HEK293 (cell line): ENCODE measurements around the gene PLLP.

Experiments
- CTCF ChIA-PET: fragments of 350-600 bp; formaldehyde crosslinking; extraction: SDS; loops from one replicate; lab custom pipeline; 2021; ENCODE audit warnings: antibody characterized with exemption; lab: Yijun Ruan, JAX
- POLR2A ChIA-PET: fragments of 300-600 bp; formaldehyde crosslinking; extraction: SDS; loops from one replicate; lab custom pipeline; 2020; ENCODE audit warnings: antibody characterized with exemption, inconsistent platforms; lab: Yijun Ruan, JAX
- H3K27ac ChIP-seq: fragments of 200-500 bp; sonication (Bioruptor generic); 2 replicates; pipeline ENCODE4 v1.5.1; 2014; ENCODE audit warnings: low read depth, low read length, control low read depth, inconsistent platforms; ENCODE audit errors: extremely low read depth
- H3K36me3 ChIP-seq, 2 experiments: fragments of 200-500 bp in 1 of 2; sonication (Bioruptor generic) in 1 of 2; 1 replicate in 1 of 2; 2 replicates in 1 of 2; pipeline ENCODE4 v1.5.1; 2014 to 2017; ENCODE audit warnings: inconsistent platforms in 2 of 2, low read length in 2 of 2; ENCODE audit not compliant: control insufficient read depth in 2 of 2, insufficient read depth in 1 of 2
- H3K4me1 ChIP-seq: fragments of 200-500 bp; sonication (Bioruptor generic); 2 replicates; pipeline ENCODE4 v1.5.1; 2014; ENCODE audit warnings: mild to moderate bottlenecking, low read length, inconsistent platforms; ENCODE audit not compliant: control insufficient read depth, insufficient read depth
- H3K4me3 ChIP-seq: 2 replicates; pipeline ENCODE4 v1.5.1; 2011; ENCODE audit warnings: low read depth, mild to moderate bottlenecking, control low read depth, low read length, moderate library complexity
- H3K9me3 ChIP-seq: fragments of 200-500 bp; sonication (Bioruptor generic); 2 replicates; pipeline ENCODE4 v1.5.1; 2014; ENCODE audit warnings: low read depth, low read length, inconsistent platforms; ENCODE audit not compliant: control insufficient read depth, insufficient read depth
- HOXC10 ChIP-seq: sonication (generic); formaldehyde crosslinking; IDR thresholded peaks from 2 replicates; pipeline ENCODE4 v1.8.1; 2023; ENCODE audit warnings: mild to moderate bottlenecking, missing genetic modification reagents
- IKZF3 ChIP-seq: fragments of 450-650 bp; IDR thresholded peaks from 2 replicates; pipeline ENCODE4 v1.5.0; 2018; ENCODE audit warnings: missing biosample characterization, mild to moderate bottlenecking, missing genetic modification characterization, moderate library complexity
- PATZ1 ChIP-seq: fragments of 450-650 bp; formaldehyde crosslinking; IDR thresholded peaks from 2 replicates; pipeline ENCODE4 v1.5.1; 2016; ENCODE audit warnings: missing biosample characterization, missing genetic modification characterization
- ZBTB11 ChIP-seq: fragments of 450-650 bp; formaldehyde crosslinking; conservative IDR thresholded peaks from 2 replicates; pipeline ENCODE4 v1.5.1; 2016; ENCODE audit warnings: low read depth, missing biosample characterization, missing genetic modification characterization
- ZNF132 ChIP-seq: fragments of 450-650 bp; formaldehyde crosslinking; IDR thresholded peaks from 2 replicates; pipeline ENCODE4 v1.5.1; 2017; ENCODE audit warnings: missing biosample characterization, missing genetic modification characterization, borderline replicate concordance
- ZNF138 ChIP-seq: fragments of 450-650 bp; formaldehyde crosslinking; IDR thresholded peaks from 2 replicates; pipeline ENCODE4 v1.5.1; 2016; ENCODE audit warnings: missing biosample characterization, missing genetic modification characterization, borderline replicate concordance
- ZNF488 ChIP-seq: fragments of 450-650 bp; formaldehyde crosslinking; IDR thresholded peaks from 2 replicates; pipeline ENCODE4 v1.5.1; 2016; ENCODE audit warnings: missing biosample characterization, missing genetic modification characterization
- ZNF501 ChIP-seq: fragments of 450-650 bp; formaldehyde crosslinking; IDR thresholded peaks from 2 replicates; pipeline ENCODE4 v1.5.1; 2016; ENCODE audit warnings: missing biosample characterization, missing genetic modification characterization
- ZNF530 ChIP-seq: fragments of 450-650 bp; formaldehyde crosslinking; IDR thresholded peaks from 2 replicates; pipeline ENCODE4 v1.5.1; 2016; ENCODE audit warnings: low read depth, missing biosample characterization, missing genetic modification characterization
- ZNF555 ChIP-seq: fragments of 450-650 bp; formaldehyde crosslinking; conservative IDR thresholded peaks from 2 replicates; pipeline ENCODE4 v1.5.1; 2017; ENCODE audit warnings: missing biosample characterization, mild to moderate bottlenecking, missing genetic modification characterization, inconsistent platforms
- ZNF585B ChIP-seq: fragments of 450-650 bp; formaldehyde crosslinking; IDR thresholded peaks from 2 replicates; pipeline ENCODE4 v1.5.1; 2016; ENCODE audit warnings: missing biosample characterization, missing genetic modification characterization
- ZNF639 ChIP-seq: fragments of 450-650 bp; formaldehyde crosslinking; IDR thresholded peaks from 2 replicates; pipeline ENCODE4 v1.5.1; 2016; ENCODE audit warnings: missing biosample characterization, missing genetic modification characterization
- ZNF747 ChIP-seq: fragments of 450-650 bp; formaldehyde crosslinking; IDR thresholded peaks from 2 replicates; pipeline ENCODE4 v1.5.1; 2016; ENCODE audit warnings: missing biosample characterization, missing genetic modification characterization
- ZNF768 ChIP-seq: fragments of 450-650 bp; formaldehyde crosslinking; IDR thresholded peaks from 2 replicates; pipeline ENCODE4 v1.5.1; 2018; ENCODE audit warnings: missing biosample characterization, mild to moderate bottlenecking, missing genetic modification characterization

The PLLP gene

GRCh38 chr16:57282510-57283213, 1.8 kb downstream of the PLLP start (continued):
- TF ChIP-seq ZNF639 (tag by site-specific recombination) (no peak), PATZ1 (tag by site-specific recombination) (no peak), ZNF555 (tag by site-specific recombination) (no peak), ZBTB11 (tag by site-specific recombination) (no peak)

- CTCF ChIA-PET: interaction anchor here (0.6 kb wide), 1 partner anchor 317 kb away, joined by 6 read pairs; no protein-coding TSS in a partner anchor
- Histone ChIP-seq H3K27ac (no peak overlapping the region), H3K36me3 (no peaks in the 10 kb centered on the region), H3K4me3 (no peak overlapping the region), H3K9me3 (no peaks in the 10 kb centered on the region)
- POLR2A ChIA-PET: interaction anchor here (1.5 kb wide), 1 partner anchor 18 kb away, joined by 5 read pairs; no protein-coding TSS in a partner anchor
- TF ChIP-seq ZNF747: no peak
- TF ChIP-seq ZNF585B (tag by site-specific recombination): no peak
- no peak for TF ChIP-seq IKZF3 (tag by site-specific recombination)
- TF ChIP-seq ZNF132 (tag by site-specific recombination): no peak
- no peak for TF ChIP-seq ZNF488 (tag by site-specific recombination)
- no peak for TF ChIP-seq HOXC10
- no peak for TF ChIP-seq ZNF501
- no peak for TF ChIP-seq ZNF138 (tag by site-specific recombination)
- TF ChIP-seq, all 188 proteins: peak for 0
- H3K4me1 ChIP-seq: no peaks in the 10 kb centered on the region; the same call in 1 of the 2 replicates
These were observed 2.7 kb downstream of the PLLP start for GRCh38 chr16:57281791-57282190.

- ChIA-PET CTCF (interaction anchor here (0.6 to 0.9 kb wide), 2 partner anchors 137 to 259 kb away, joined by 4 to 5 read pairs; no protein-coding TSS in a partner anchor), POLR2A (interaction anchor here (0.9 to 1.3 kb wide), 3 partner anchors 9 to 35 kb away, joined by 3 to 8 read pairs (median 3); partner anchors contain the start of gene ARL2BP)
- Histone ChIP-seq H3K4me1 (no peaks in the 10 kb centered on the region; the same call in 1 of the 2 replicates), H3K27ac (no peak overlapping the region), H3K4me3 (no peak overlapping the region), H3K36me3 (no peaks in the 10 kb centered on the region), H3K9me3 (no peaks in the 10 kb centered on the region)
- no peak for TF ChIP-seq ZNF530
- TF ChIP-seq ZNF768 (tag by site-specific recombination): 0 out of 2 replicates have a peak, but pooled peaks have one; percentile 6
These were observed 4.5 kb downstream of the PLLP start for GRCh38 chr16:57279780-57280638.
